Stomach (tissue), 4 donors: Measurements from ENCODE around the gene PPP2R2C.

Experiments
- CTCF ChIP-seq, 7 experiments: fragments of 450-650 bp in 4 of 7; fragments of 200-600 bp in 3 of 7; sonication (generic) in 3 of 7; IDR thresholded peaks; one replicate each; pipeline ENCODE4 v1.5.1; 2016 to 2019; ENCODE audit warnings: antibody characterized with exemption in 7 of 7, control low read depth in 2 of 7, mild to moderate bottlenecking in 1 of 7
- EP300 ChIP-seq: sonication (generic); formaldehyde crosslinking; IDR thresholded peaks from one replicate; pipeline ENCODE4 v1.6.1; 2017; ENCODE audit warnings: antibody characterized with exemption
- POLR2A ChIP-seq, 4 donors: fragments of 450-650 bp; IDR thresholded peaks; one replicate each; pipeline ENCODE4 v1.6.1; 2016; ENCODE audit warnings: antibody characterized with exemption in 4 of 4, control low read depth in 2 of 4, mild to moderate bottlenecking in 1 of 4, moderate library complexity in 1 of 4
- POLR2AphosphoS5 ChIP-seq, 3 donors: sonication (generic); formaldehyde crosslinking; IDR thresholded peaks; one replicate each; pipeline ENCODE4 v1.6.1; 2016; ENCODE audit warnings: antibody characterized with exemption in 3 of 3

- TF ChIP-seq POLR2A (IDR thresholded peaks at IDR 0.05) = no peak
- TF ChIP-seq CTCF (IDR thresholded peaks at IDR 0.05) = peak in 6 of 7 experiments; percentile 53 to 98 (median 95)
- no peak for TF ChIP-seq EP300
- peak in 1 of 3 donors; percentile 19 for TF ChIP-seq POLR2AphosphoS5 (IDR thresholded peaks at IDR 0.05)
These were observed 145.0 kb downstream of the PPP2R2C start for GRCh38 chr4:6327220-6327917.
